Heart left ventricle (tissue), 13 donors: ENCODE data around the gene ATF7.

Source experiments
- CTCF ChIP-seq, 12 donors: fragments of 200-600 bp; sonication (generic) in 4 of 12; IDR thresholded peaks; one replicate each; pipeline versions ENCODE4 v1.5.0 to v1.8.0; 2018 to 2022; ENCODE audit warnings: antibody characterized with exemption in 12 of 12, mild to moderate bottlenecking in 5 of 12
- POLR2A ChIP-seq, 2 donors: fragments of 450-650 bp; IDR thresholded peaks; one replicate each; pipeline ENCODE4 v1.6.1; 2017; ENCODE audit warnings: antibody characterized with exemption in 2 of 2, mild to moderate bottlenecking in 2 of 2, moderate library complexity in 2 of 2
- donor health status: ischemic (EF 13 %, LVEDD 7.1; RV severe dilation, severe dysfunction).
- donor health status: DM: no; HTN: yes; CAD: no.
- donor health status: DM: no; HTN: no; CAD: no.
- donor health status: ischemic (EF 25% LVEDD 6.9; RV normal size, moderate dysfunction).
- donor health status: ischemic (EF 25% LVEDD 5.7; RV mildly dilated, moderate dysfunction).
- donor health status: ischemic (EF 35%, LVEDD 5.7; RV mildly dilated, moderate dysfunction).
- donor health status: nonischemic (EF 11% LVEDD 7.7; RV severe dilation, severe dysfunction).
- donor health status: DM: yes; HTN: yes; CAD: no.
- donor health status: PGD.
- donor health status: ischemic (EF 29% LVEDD 5.4; RV normal size, mild dysfunction).
- donor health status: nonischemic (EF 23%, LVEDD 6.1; RV moderate dilation, normal function).

- no peak for TF ChIP-seq CTCF (IDR thresholded peaks at IDR 0.05)
- no peak for TF ChIP-seq POLR2A (IDR thresholded peaks at IDR 0.05)
Observed at GRCh38 chr12:53586745-53587144, 39.4 kb downstream of the ATF7 start.
